GM12892 (cell line): Measurements from ENCODE around the gene CRY2.

Experiments
- POLR2A ChIP-seq: IDR thresholded peaks from 2 replicates; pipeline ENCODE4 v1.6.1; 2011; ENCODE audit warnings: low read depth, low read length, control low read depth
- TAF1 ChIP-seq: IDR thresholded peaks from 2 replicates; pipeline ENCODE4 v1.6.1; 2011; ENCODE audit warnings: low read depth, mild to moderate bottlenecking, control low read depth, low read length, borderline replicate concordance

- TF ChIP-seq POLR2A (no peak), TAF1 (no peak)
Measured at GRCh38 chr11:45871638-45872037, 24.4 kb downstream of the CRY2 start.
